Measurements from ENCODE around the gene EARS2. TPM values are rescaled to one million over a fixed set of nuclear protein-coding genes. Genes with fewer than 3 reads are reported as not detected.

EARS2 gene
- total and polyA plus RNA-seq, 2 of the 8 experiments (the other 6 are each of a cell fraction or from before 2014, with no cell fraction given): 47.8 to 111 TPM

DNA sequence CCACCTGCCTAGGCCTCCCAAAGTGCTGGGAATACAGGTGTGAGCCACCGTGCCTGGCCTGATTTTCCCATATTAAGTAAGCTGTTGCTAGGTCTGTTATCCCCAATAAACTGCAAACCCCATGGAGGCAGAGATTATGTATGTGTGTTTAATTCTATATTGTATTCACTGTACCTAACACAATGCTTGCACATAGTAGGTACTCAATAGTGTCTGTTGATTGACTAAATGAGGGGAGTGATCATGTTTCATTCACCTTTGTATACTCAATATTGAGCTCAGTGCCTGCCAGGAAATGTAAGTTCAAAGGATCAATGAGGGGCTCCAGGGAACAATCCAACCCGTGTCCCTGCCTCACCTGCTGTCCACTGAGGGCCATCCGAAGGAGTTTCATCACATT is 32.3 kb downstream of the EARS2 start:
- Histone ChIP-seq H2BK5ac (ENCODE audit: low read depth, low read length) (no peak overlapping the region), H3K36me3 (ENCODE audit: control insufficient read depth in 2 of 4, insufficient read depth in 4 of 4, low read length in 3 of 4) (peaks cover 26 to 56% (median 53%) of the 10 kb centered on the region in 4 experiments), H2AFZ (ENCODE audit: low read length) (no peak overlapping the region), H3K14ac (ENCODE audit: insufficient read length) (no peak overlapping the region), H4K91ac (replicated peaks; ENCODE audit: insufficient read length, low read length) (no peak overlapping the region), H4K8ac (ENCODE audit: extremely low read depth, insufficient read depth, low read length) (no peak overlapping the region), H3K79me1 (ENCODE audit: low read depth, low read length) (no peaks in the 10 kb centered on the region), H3K79me2 (ENCODE audit: control insufficient read depth in 1 of 2, insufficient read depth in 2 of 2, low read length in 2 of 2) (no peaks in the 10 kb centered on the region), H2BK20ac (ENCODE audit: low read length) (no peak overlapping the region), H2BK12ac (ENCODE audit: low read depth, low read length) (no peak overlapping the region), H4K20me1 (replicated peaks in 1 of 2; ENCODE audit: control insufficient read depth in 1 of 2, insufficient read depth in 2 of 2, low read length in 2 of 2) (peaks cover 2 to 4% of the 10 kb centered on the region in 2 experiments), H2BK120ac (replicated peaks; ENCODE audit: low read depth, low read length) (no peak overlapping the region), H3K56ac (replicated peaks; ENCODE audit: insufficient read length, low read depth, low read length) (no peak overlapping the region), H3K4me1 (replicated peaks in 1 of 4; ENCODE audit: control insufficient read depth in 3 of 4, insufficient read depth in 4 of 4, low read length in 3 of 4) (no peaks in the 10 kb centered on the region), H3K4me2 (ENCODE audit: insufficient read depth in 1 of 2, low read depth in 2 of 2, low read length in 2 of 2) (no peak overlapping the region), H3K9me3 (ENCODE audit: insufficient read depth in 2 of 2, low read depth in 1 of 2, low read length in 1 of 2) (no peaks in the 10 kb centered on the region), H2BK15ac (ENCODE audit: low read length) (no peak overlapping the region), H3K23me2 (ENCODE audit: low read depth, low read length) (no peaks in the 10 kb centered on the region), H3K4ac (replicated peaks; ENCODE audit: insufficient read length, low read depth, low read length) (no peak overlapping the region), H2AK5ac (ENCODE audit: low read depth, low read length) (no peak overlapping the region), H3K23ac (ENCODE audit: insufficient read length) (no peak overlapping the region), H3K18ac (ENCODE audit: extremely low read depth, low read length) (no peak overlapping the region), H3K27ac (ENCODE audit: low read depth, low read length) (no peak overlapping the region), H4K5ac (ENCODE audit: insufficient read length, low read depth, low read length) (no peak overlapping the region), H3K9ac (replicated peaks in 1 of 4; ENCODE audit: extremely low read depth in 1 of 4, low read depth in 3 of 4, low read length in 3 of 4) (no peak overlapping the region), H3K4me3 (ENCODE audit: extremely low read depth in 1 of 4, insufficient read depth in 2 of 4, low read depth in 3 of 4, low read length in 4 of 4) (no peak overlapping the region), H3K27me3 (replicated peaks in 1 of 4; ENCODE audit: control insufficient read depth in 3 of 4, extremely low read depth in 1 of 4, insufficient read depth in 3 of 4, low read length in 3 of 4) (no peaks in the 10 kb centered on the region)
- CTCF ChIA-PET (ENCODE audit: partially characterized antibody): interaction anchor here (1.0 to 1.4 kb wide), 2 partner anchors 9 to 10 kb away, joined by 3 to 5 read pairs; no protein-coding TSS in a partner anchor
- DNase-seq (ENCODE audit: low read depth in 1 of 2, low spot score in 2 of 2): no peak
- 89% methylated on average over 3 of the region's 3 CpGs; no CpG with 5 or more reads in 1 of the 2 experiments for whole genome bisulfite sequencing, 2 experiments (ENCODE audit: extremely low coverage in 1 of 2, insufficient coverage in 1 of 2, insufficient read length in 1 of 2, insufficient replicate concordance in 2 of 2, low coverage in 1 of 2, low lambda C conversion rate in 2 of 2, missing lambda C conversion rate in 1 of 2)
- POLR2A ChIA-PET (ENCODE audit: partially characterized antibody): no interaction called here
- FAIRE-seq: no peak
- TF ChIP-seq EGR1 (IDR thresholded peaks at IDR 0.05; ENCODE audit: borderline replicate concordance, low read depth, low read length): no peak
- no peak for TF ChIP-seq RNF2 (IDR thresholded peaks at IDR 0.05; ENCODE audit: borderline replicate concordance, low read depth, low read length, missing control alignments, poor library complexity, severe bottlenecking)
- no peak for TF ChIP-seq ZNF274 (IDR thresholded peaks at IDR 0.05; ENCODE audit: borderline replicate concordance, extremely low read depth, low read length)
- no peak for TF ChIP-seq EZH2 (IDR thresholded peaks at IDR 0.05; ENCODE audit: low read depth, low read length, severe bottlenecking)
- TF ChIP-seq SIN3A (conservative IDR thresholded peaks at IDR 0.05 in 1 of 2, IDR thresholded peaks at IDR 0.05 in 1 of 2; ENCODE audit: low read depth in 1 of 2, low read length in 2 of 2): no peak
- TF ChIP-seq KDM5A (IDR thresholded peaks at IDR 0.05; ENCODE audit: low read length): no peak
